GM12892 (cell line): ENCODE results near the gene CD58. TPM values are rescaled to one million over a fixed set of nuclear protein-coding genes. Genes with fewer than 3 reads are reported as not detected.
"Not testable (repeated sequence)": the region's sequence is repeated elsewhere in the genome, so short reads cannot be mapped to it uniquely, and the experiment has no call there.

ENCODE experiments used
- DNase-seq: peaks from one replicate; pipeline ENCODE4 v3.0.0; 2011; ENCODE audit not compliant: insufficient read length
- FAIRE-seq: peaks from 2 replicates; lab custom pipeline; 2011; peaks lifted over from hg19 to GRCh38; lab: Jason Lieb, UNC
- POLR2A ChIP-seq: IDR thresholded peaks from 2 replicates; pipeline ENCODE4 v1.6.1; 2011; ENCODE audit warnings: low read depth, low read length, control low read depth
- POLR2AphosphoS5 ChIP-seq: IDR thresholded peaks from 2 replicates; pipeline ENCODE4 v1.6.1; 2011; ENCODE audit warnings: low read depth, low read length, control low read depth
- TAF1 ChIP-seq: IDR thresholded peaks from 2 replicates; pipeline ENCODE4 v1.6.1; 2011; ENCODE audit warnings: low read depth, mild to moderate bottlenecking, control low read depth, low read length, borderline replicate concordance
- polyA plus RNA-seq: library from polyadenylated mRNA; unstranded; fragments of >200 nt; gene quantifications from one replicate; pipeline ENCODE4 v1.2.1, GENCODE V29; 2012; ENCODE audit warnings: missing spikeins, inconsistent platforms; ENCODE audit not compliant: missing spikeins

CD58 gene
- 172 TPM for polyA plus RNA-seq

GRCh38 chr1:116570358-116571214 is at the start of gene CD58:
TSS of gene CD58 (minus strand) at chr1:116571026. CDS start at chr1:116570972, 54 bp downstream.
- peak; percentile 89 for FAIRE-seq
- TF ChIP-seq POLR2AphosphoS5 (peak; percentile 84), POLR2A (peak; percentile 93), TAF1 (peak; percentile 90)
- DNase-seq: peak; percentile 73

DNA sequence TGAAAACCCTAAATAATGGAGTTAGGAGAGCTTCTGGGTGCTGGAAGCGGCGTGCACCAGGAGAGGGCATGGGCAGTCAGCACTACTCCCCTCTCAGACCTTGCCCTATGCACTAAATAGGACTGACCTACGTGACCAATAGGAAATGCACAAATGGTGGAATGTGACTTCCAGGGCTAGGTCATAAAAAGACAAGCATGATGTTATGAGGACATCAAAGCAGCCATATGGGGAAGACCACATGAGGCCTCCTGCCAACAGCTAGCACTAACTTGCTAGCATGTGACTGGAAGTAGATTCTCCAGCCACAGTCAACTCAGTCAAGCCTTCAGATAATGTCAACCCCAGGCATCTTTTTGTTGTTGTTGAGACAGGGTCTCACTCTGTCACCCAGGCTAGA is 49.6 kb upstream of the CD58 start:
- FAIRE-seq, DNase-seq: not testable (repeated sequence)

GRCh38 chr1:116619106-116619505 is 48.3 kb upstream of the CD58 start:
- not testable (repeated sequence) for FAIRE-seq, DNase-seq

- FAIRE-seq: not testable (repeated sequence)
These were observed 47.0 kb upstream of the CD58 start for GRCh38 chr1:116617808-116618207.

DNA sequence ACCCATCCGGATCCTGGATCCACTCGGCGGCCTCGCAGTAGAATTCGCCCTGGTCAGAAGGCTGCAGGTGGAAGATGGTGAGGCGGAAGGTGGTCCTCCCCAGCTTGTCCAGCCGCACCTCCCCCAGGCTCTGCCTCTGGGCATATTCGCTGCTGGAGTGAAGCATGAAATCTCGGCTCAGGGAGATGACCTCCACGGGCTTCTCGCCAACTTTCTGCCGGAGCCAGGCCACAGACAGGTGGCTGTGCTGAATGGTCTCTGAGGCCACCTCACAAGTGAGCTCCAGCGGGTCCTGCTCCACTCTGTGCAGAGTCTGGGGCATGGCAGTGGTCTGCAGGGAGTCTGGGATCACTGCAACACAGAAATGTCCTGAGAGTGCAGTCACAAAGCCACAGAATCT is 43.0 kb upstream of the CD58 start:
- DNase-seq, FAIRE-seq: not testable (repeated sequence)

More at GRCh38 chr1:116617808-116618207, 47.0 kb upstream of the CD58 start:
- DNase-seq: not testable (repeated sequence)

GRCh38 chr1:116609801-116610371 is 39.1 kb upstream of the CD58 start:
- not testable (repeated sequence) for FAIRE-seq, DNase-seq

DNA sequence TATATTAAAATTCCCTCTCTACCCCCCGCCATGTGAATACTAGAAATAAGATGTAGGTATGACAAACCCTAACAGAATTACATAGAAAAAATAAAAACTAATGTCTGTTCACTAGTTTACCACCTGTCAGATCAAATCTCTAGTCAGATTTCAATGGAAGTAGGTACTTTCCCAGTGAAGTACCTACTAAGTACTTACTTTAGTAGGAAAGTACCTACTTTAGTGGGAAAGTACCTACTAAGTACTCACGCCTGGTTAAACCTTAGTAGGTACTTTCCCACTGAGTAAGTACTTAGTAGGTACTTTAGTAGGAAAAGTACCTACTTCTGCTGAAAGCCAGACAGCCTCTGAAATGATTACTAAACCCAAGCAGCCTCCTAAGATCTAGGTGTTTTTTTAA is 38.0 kb upstream of the CD58 start:
- not testable (repeated sequence) for FAIRE-seq, DNase-seq

GRCh38 chr1:116608151-116608550 is 37.3 kb upstream of the CD58 start:
- DNase-seq, FAIRE-seq: not testable (repeated sequence)

DNA sequence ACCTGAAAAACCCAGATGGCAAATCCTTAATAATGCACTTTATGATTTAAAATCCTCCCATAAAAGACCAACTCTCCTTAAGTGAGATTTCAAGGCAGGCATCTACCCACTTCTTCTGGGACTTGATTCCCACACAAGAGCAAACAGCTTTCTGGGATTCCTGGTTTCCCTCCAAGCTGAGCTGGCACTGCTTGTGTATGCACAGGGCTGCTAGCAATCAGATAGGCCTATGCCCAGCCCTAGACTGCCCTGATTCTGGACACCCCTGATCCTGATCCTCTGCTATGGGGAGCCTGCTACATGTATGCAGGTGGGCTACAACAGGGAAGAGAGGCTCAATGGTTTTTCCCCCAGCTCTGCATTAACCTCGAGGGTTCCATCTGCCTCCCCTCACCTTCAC is 36.6 kb upstream of the CD58 start:
- FAIRE-seq, DNase-seq: not testable (repeated sequence)

GRCh38 chr1:116606067-116606466 is 35.2 kb upstream of the CD58 start:
- FAIRE-seq, DNase-seq: not testable (repeated sequence)

- TF ChIP-seq POLR2AphosphoS5 (no peak), TAF1 (no peak), POLR2A (no peak)
These were observed 34.5 kb upstream of the CD58 start for GRCh38 chr1:116605315-116605714.

GRCh38 chr1:116604408-116604807 is 33.6 kb upstream of the CD58 start:
- DNase-seq, FAIRE-seq: not testable (repeated sequence)

More at GRCh38 chr1:116605315-116605714, 34.5 kb upstream of the CD58 start:
- FAIRE-seq: no peak
- DNase-seq: no peak

GRCh38 chr1:116603646-116604045 is 32.8 kb upstream of the CD58 start:
- FAIRE-seq, DNase-seq: not testable (repeated sequence)

DNA sequence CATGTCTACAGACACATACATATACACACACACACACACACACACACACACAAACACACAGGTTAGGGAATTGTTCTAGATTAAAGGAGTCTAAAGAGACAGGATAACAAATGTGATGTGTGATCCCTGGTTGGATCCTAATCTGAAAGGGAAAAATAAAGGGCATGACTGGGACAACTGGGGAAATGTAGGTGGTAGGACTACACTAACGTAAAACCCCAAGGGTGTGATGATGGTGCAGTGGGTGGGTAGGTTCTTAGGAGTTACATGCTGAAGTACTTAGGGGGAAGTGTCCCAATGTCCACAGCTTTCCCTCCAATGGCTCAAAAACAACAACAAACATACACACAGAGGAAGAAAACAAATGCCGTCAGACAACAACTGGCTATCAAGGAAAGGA is 28.5 kb upstream of the CD58 start:
- DNase-seq, FAIRE-seq: not testable (repeated sequence)

- not testable (repeated sequence) for DNase-seq, FAIRE-seq
These were observed 27.7 kb upstream of the CD58 start for GRCh38 chr1:116598420-116599036.

- not testable (repeated sequence) for DNase-seq, FAIRE-seq
These were observed 26.6 kb upstream of the CD58 start for GRCh38 chr1:116597388-116597787.

- not testable (repeated sequence) for FAIRE-seq, DNase-seq
These were observed 26.0 kb upstream of the CD58 start for GRCh38 chr1:116596742-116597307.

DNA sequence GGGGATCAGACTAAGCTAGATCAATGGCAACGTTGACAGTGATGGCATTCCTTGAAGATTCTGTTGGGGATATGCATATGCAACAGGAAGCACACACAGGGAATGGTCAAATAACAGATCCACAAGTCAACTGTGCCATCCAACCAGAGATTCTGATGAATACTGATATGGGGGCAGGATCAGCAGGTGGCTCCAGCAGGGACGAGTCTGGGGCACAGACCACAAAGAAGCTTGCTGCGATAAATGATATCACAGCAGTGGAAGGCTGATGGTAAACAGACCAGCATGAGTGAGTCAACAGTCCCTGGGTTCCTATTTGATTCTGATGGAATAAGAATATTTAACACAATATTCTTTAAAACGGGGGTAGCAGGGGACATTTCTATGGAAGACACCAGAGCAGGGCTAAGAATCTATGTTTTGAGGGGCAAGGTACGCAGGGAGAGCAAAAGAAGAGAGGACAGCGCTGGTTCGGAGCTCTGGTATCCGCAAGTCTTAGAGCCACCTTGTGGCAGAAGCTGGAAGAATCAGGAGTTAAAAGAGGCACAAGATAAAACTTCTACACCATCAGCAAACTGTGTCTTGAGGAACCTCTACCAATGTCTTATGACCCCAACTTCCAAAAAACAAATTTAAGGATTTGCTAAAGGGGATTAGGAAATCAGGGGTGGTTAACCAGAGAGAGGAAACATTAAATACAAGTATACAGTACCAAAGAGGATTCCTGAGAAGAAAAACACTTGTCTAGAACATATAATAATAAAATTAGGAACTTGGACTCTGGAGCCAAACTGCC is 25.3 kb upstream of the CD58 start:
- not testable (repeated sequence) for DNase-seq
- FAIRE-seq: peak; percentile 33
